GM18909 (cell line): ENCODE measurements around the gene HYAL1.
A peak's percentile ranks its signal among the peaks of the same experiment; 100 is the strongest.

ENCODE experiments used
- ATAC-seq: cut with Tn5 transposase; IDR thresholded peaks from one replicate; pipeline ENCODE4 v1.9.1; 2021; ENCODE audit warnings: mild to moderate bottlenecking; ENCODE audit not compliant: unreplicated experiment, poor library complexity

HYAL1 gene

GRCh38 chr3:50336452-50337174, 33.2 kb upstream of the HYAL1 start:
- ATAC-seq: peak; percentile 42

GRCh38 chr3:50334339-50335075, 31.1 kb upstream of the HYAL1 start:
- ATAC-seq: no peak

GRCh38 chr3:50333744-50334328, 30.5 kb upstream of the HYAL1 start:
- ATAC-seq: no peak

GRCh38 chr3:50331364-50331907, 28.1 kb upstream of the HYAL1 start:
- ATAC-seq: no peak

GRCh38 chr3:50330330-50330729, 27.0 kb upstream of the HYAL1 start:
- no peak for ATAC-seq

- peak; percentile 85 for ATAC-seq
These were observed 24.7 kb upstream of the HYAL1 start, which contains the start of gene TUSC2 for GRCh38 chr3:50327943-50328691. TUSC2 (minus strand) TSS chr3:50328223; CDS start chr3:50328099, 124 bp downstream.

GRCh38 chr3:50327129-50327528, 23.8 kb upstream of the HYAL1 start:
- ATAC-seq: no peak

GRCh38 chr3:50326182-50326541, 22.8 kb upstream of the HYAL1 start:
- no peak for ATAC-seq

GRCh38 chr3:50325497-50326181, 22.3 kb upstream of the HYAL1 start:
- no peak for ATAC-seq

- ATAC-seq: no peak
These were observed 21.7 kb upstream of the HYAL1 start for GRCh38 chr3:50325113-50325480.

GRCh38 chr3:50324351-50325112, 21.2 kb upstream of the HYAL1 start:
- ATAC-seq: no peak

GRCh38 chr3:50323614-50324199, 20.3 kb upstream of the HYAL1 start:
- ATAC-seq: no peak

GRCh38 chr3:50323092-50323600, 19.8 kb upstream of the HYAL1 start:
- ATAC-seq: no peak

- no peak for ATAC-seq
These were observed 19.2 kb upstream of the HYAL1 start, which contains the start of gene HYAL2 for GRCh38 chr3:50322386-50323091. HYAL2 (minus strand) TSS chr3:50322745; CDS start chr3:50320489, 2,256 bp downstream.

GRCh38 chr3:50322115-50322385, 18.7 kb upstream of the HYAL1 start:
- ATAC-seq: no peak

- peak; percentile 79 for ATAC-seq
These were observed 18.2 kb upstream of the HYAL1 start for GRCh38 chr3:50321336-50322114.

- ATAC-seq: peak; percentile 52
These were observed 17.5 kb upstream of the HYAL1 start for GRCh38 chr3:50320853-50321335.
